Activated CD8-positive, alpha-beta memory T cell treated with anti-CD3 and anti-CD28 coated beads for 1 hour (primary cell): ENCODE results near the gene NACA2.
"Not testable (repeated sequence)": the region's sequence is repeated elsewhere in the genome, so short reads cannot be mapped to it uniquely, and the experiment has no call there.

Experiments
- DNase-seq, 2 donors: peaks; one replicate each; pipeline ENCODE4 v3.0.0-alpha.2; 2020; ENCODE audit warnings: low read depth in 1 of 2; ENCODE audit errors: extremely low read depth in 1 of 2

Gene NACA2

DNA sequence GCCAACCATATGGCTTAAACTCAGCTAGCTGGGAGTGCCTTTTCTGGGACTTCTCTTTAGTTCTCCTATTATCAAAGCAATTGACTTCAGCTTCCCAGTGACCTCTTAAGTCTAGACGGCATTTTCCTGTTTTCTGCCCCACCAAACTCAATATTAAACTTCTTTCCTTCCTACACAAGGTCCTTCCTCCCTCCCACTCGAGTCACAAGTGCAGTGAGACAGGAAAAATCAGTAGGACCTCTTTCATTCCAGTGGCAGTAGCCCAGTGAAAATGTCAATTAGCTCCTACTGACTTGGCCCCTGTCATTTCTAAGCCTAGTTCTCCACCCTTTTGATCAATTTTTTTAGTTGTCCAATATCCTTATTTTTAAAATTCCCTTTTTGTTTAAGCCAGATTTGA is 9.6 kb upstream of the NACA2 start:
- no peak for DNase-seq

- DNase-seq: no peak
Measured at GRCh38 chr17:61599608-61600007, 8.6 kb upstream of the NACA2 start.

GRCh38 chr17:61598014-61598413 is 7.0 kb upstream of the NACA2 start:
- DNase-seq: no peak

DNA sequence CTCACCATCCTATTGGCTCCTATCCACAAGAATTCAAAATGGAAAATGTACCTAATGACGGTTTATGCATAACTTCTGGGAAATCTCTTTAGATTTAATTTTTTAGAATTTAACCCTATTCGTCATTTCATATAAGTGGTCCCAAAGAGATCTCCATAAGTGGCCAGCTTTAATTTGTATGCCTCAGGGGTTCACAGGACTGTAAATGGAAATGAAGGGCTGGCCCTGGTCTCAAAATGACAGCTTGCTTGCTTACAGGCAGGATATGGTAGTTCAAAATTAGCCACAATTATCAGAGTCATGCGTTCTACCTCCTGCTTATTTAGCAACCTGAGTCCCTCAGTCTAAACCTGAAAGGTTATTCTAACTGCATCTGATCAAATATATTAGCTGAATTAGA is 6.6 kb upstream of the NACA2 start:
- no peak for DNase-seq

DNA sequence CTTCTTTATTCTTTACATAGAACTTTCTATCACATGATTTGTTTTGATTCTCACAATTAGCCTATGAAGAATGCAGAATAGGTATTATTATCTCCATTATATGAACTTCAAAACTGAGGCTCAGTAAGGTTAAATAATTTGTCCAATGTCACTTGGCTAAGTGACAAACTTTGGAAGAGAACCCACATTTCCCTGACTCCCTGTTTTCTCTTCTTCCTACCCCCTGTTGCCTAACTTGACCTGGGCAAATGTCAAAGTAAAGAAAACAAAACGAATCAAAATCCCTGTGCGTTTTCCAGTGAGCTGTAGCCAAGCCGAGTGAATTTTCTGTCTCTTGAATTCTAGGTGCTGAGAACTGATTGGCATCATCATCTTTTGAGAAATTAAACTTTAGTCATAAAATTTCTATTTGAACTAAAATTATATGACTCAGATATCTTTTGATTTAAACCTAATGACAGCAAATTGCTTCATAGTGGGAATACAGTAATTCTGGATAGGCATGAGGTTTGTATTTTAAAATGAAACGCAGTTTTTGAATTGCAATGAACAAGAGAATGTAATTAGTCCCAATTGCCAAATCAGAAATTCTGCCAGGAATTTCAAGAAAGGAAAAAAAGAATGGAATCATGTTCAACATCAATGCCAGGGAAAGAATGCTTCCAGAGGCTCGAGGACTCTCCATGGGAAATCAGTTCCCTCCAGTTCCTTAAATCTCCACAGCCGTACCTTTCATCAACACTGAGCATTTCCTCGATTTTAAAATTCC is 4.6 kb upstream of the NACA2 start:
- no peak for DNase-seq

GRCh38 chr17:61594294-61594825 is 3.3 kb upstream of the NACA2 start:
- DNase-seq: no peak

DNA sequence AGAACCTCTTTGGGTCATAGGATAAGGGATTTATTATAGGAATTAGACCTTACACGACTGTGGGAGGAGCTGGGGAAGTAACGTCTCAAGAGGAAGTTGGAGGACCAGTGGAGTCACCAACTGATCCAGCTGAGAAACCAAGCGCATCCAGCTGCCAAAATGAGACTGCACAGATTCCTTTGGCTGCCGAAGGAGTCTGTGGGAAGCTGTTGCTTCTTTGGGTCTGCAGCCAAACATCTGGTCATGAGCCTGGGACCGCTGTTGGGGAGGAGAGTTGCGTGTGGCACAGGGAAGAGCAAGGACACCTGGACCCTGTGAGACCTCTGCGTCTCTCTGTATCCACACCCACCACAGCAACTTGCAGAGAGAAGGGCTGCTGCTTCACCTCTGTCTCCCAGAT is 2.4 kb upstream of the NACA2 start:
- DNase-seq: no peak

DNA sequence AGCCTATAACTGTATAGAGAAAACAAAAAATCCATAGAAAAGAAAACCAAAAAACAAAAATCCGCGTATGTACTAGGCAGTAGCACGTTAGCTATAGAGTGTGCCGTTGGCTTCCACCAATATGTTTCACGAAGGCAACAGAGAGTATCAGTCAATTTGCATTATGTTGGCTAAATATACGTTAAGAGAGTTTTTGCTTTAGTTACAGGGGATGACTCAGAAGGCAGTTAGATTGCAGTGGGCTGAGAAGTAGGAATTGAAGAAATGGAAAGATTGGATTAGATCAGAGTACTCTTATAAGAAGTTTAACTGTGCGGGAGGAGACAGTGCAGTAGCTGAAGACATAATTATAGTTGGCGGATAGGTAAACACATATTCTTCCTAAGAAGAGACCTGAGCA is 911 bp upstream of the NACA2 start:
- DNase-seq: no peak

- DNase-seq: no peak
Measured at GRCh38 chr17:61589990-61590389, 1.0 kb downstream of the NACA2 start.

GRCh38 chr17:61587807-61588660 is 3.0 kb downstream of the NACA2 start:
- no peak for DNase-seq

DNA sequence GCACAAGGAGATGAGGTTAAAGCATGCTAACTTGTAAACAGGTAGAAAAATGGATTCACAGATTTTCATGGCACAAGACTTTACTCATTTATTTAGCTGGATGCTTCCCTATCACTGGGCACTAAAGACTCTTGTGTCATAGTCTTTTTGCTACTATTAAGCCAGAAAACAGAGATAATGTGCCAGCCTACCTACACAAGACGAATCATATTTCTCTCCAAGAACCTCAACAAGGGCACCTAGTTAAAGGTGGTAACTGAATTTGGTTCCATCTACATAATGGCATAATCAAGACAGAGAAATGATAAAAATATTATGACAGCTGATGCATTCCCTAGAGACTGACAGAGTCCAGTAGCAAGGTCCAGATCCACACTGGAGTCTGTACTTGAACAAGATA is 3.8 kb downstream of the NACA2 start:
- DNase-seq: no peak

DNA sequence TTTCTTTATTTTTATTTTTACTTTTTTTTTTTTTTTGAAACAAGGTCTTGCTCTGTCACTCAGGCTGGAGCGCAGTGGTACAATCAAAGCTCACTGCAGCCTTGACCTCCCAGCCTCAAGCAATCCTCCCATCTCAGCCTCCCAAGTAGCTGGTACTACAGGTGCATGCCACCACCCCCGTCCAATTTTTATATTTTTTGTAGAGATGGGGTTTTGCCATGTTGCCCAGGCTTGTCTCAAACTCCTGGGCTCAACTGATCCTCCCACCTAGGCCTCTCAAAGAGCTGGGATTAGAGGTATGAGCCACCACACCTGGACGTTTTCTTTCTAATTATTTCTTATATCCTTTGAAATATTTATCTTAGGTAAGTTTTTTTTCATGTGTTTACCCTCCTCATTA is 4.4 kb downstream of the NACA2 start:
- not testable (repeated sequence) for DNase-seq

GRCh38 chr17:61586031-61586566 is 4.9 kb downstream of the NACA2 start:
- DNase-seq: no peak

- no peak for DNase-seq
Measured at GRCh38 chr17:61584866-61585265, 6.2 kb downstream of the NACA2 start.

DNA sequence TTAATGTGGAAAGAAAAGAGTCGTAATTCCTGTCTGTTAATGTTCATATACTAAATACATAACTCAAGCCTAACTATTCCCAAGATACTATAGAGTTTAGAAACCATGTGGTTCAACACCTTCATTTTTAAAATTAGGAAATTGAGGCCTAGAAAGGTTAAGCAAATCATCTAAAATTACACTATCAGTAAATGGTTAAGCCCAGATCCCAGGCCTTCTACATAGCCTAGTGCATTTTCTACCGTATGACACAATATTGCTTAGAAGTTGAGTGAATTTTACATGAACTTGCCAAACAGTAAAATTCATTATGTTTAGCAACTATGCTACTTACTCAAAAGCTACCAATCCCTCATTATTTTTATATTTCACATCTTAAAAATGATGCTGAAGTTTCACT is 6.8 kb downstream of the NACA2 start:
- DNase-seq: no peak

DNA sequence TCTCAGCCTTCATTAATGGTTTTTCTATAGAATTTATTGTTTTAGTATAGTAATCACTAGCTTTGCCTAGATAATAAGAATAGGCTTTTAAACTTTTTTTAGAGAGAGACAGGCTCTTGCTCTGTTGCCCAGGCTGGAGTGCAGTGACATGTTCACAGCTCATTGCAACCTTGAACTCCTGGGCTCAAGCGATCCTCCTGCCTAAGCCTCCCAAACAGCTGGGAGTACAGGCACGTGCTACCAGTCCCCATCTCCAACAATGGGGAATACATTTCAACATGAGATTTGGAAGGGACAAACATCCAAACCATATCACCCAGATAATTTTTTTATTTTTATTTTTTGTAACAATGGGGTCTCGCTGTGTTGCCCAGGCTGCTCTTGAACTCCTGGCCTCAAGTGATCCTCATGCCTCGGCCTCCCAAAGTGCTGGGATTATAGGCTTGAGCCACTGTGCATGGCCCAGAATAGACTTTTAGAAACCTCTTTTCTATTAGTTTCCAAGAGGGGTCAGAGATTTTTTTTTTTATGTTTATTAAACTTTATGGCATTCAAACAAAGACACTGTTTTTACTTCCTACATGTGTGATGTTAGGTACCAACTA is 7.3 kb downstream of the NACA2 start:
- DNase-seq: no peak

DNA sequence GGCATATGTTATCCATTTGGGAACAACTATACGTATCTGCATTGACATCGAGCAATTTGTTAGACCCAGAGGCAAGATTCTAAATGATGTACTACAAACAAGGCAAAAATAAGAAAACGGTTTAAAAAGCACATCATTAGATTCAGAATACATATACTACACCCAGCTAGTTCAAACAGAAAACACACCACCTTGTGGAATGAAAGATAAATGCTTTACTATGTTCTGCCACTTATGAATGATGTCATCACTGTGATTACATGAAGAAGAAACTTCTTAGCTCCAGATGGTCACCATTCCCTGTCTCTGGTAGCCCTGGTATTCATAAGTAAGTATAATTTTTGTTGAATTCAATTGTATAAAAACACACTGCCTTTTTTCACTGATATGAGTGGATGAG is 7.8 kb downstream of the NACA2 start:
- DNase-seq: no peak

GRCh38 chr17:61582593-61582992 is 8.4 kb downstream of the NACA2 start:
- no peak for DNase-seq

DNA sequence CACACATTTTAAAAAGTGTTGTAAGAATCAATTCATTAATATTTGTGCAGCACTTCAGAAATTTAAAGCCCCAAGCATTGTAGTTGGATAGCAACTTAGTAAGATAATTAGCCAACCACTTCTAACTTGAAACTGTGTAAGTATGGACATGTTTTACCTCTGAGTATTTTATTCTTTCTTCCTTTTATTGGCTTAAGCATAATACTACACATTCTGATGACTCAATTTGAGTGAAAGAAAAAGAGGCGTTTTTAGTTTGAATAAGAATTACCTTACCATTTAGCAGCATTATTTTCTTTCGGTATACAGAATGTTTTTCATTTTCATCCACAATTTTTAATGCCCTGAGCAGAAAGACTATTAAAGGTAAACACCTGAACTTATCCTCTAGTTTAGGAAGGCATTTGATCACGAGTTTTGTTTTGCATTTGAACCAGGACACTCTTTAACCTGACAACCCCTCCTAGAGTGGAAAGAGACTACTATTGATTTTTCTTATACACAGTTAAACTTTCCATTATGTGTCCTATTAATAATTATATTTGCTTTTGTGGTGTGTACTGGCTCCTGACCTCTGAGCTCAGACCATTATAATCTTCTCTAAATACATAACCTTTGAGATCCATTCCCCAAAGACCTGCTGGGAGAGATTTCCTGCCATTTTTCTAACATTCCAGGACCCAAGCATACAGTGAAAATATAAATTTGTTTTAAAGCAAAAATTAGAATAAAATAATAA is 9.2 kb downstream of the NACA2 start:
- no peak for DNase-seq

DNA sequence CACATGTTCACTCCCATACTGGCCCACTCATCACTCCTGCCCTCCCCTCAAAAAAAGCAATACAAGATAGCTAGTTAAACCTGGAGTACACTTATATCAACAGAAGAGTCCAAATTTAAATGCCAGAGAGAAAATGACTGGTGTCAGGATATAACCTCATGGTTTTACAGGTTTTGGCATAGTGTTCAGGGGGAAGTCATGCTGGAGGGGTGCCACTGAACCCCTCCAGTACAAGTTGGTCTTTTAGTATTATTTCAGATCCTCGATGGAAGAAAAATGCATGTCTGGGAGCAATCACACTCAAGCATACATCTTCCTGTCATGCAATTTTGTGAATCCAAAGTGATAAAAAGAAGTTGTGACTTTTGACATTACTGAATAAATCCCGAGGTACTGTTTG is 10.5 kb downstream of the NACA2 start:
- DNase-seq: no peak

DNA sequence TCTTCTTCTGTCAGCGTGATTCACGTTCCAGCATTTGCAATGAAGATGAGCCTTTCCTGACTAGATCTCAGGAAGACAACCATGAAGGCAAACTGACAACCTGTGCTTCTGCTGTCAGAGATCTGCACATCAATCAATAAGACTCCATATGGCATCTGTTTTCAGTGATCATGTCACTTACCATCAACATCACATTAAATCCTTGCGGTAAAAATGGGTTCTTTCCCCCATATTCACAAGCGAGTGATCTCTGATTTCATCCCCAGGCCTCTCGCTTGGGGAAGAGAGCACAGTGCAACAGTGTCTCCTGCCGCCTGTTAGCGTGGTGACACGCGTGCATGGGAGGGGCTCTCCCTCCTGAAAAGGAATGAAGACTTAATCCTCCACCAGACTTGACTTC is 11.1 kb downstream of the NACA2 start:
- no peak for DNase-seq
